Measurements from ENCODE around the gene CNGA4. TPM values are rescaled to one million over a fixed set of nuclear protein-coding genes. Genes with fewer than 3 reads are reported as not detected.

The CNGA4 gene
- total RNA-seq, 6 experiments from 2014 or later, result not detected

- H3K4me3 Mint-ChIP-seq, result no peak within 1 kb of the TSS
- H3K27ac Mint-ChIP-seq, result no peak within 1 kb of the TSS
- H3K9me3 Mint-ChIP-seq, result no peaks in the 10 kb centered on the region
- no peaks in the 10 kb centered on the region for H3K36me3 Mint-ChIP-seq (ENCODE audit: low read depth)
- H3K4me1 Mint-ChIP-seq (ENCODE audit: low read depth), result peaks cover 21% of the 10 kb centered on the region
- DNase-seq, result no peak
- TF ChIP-seq CTCF (IDR thresholded peaks at IDR 0.05), result no peak
- peaks cover 2% of the 10 kb centered on the region for H3K27me3 Mint-ChIP-seq (ENCODE audit: insufficient read depth)
These were observed 39.6 kb upstream of the CNGA4 start, which contains the start of gene OR52W1 for GRCh38 chr11:6199174-6199810. OR52W1 (plus strand) TSS chr11:6199224; CDS start chr11:6199224, 0 bp downstream.

DNA sequence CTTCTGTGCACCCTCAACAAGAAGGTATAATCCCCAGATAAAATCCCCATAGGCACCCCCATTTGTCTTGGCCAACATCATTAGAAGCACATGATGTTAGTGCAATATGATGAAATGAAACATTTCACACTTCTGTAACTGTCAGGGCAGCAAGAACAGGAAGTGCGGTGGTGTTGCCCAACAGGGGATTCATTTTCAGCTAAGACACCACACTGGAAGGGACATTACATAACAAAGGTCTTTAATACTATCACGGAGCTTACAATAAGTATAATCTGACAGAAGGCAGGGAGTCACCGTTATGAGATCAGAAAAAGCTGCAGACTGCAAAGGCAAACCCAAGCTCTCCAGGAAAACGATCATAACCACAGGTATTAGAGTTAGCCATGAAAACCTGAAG, 37.9 kb upstream of the CNGA4 start:
- Mint-ChIP-seq H3K36me3 (ENCODE audit: low read depth) (no peaks in the 10 kb centered on the region), H3K27ac (no peak overlapping the region), H3K4me1 (ENCODE audit: low read depth) (peaks cover 21% of the 10 kb centered on the region), H3K9me3 (no peaks in the 10 kb centered on the region), H3K4me3 (no peak overlapping the region), H3K27me3 (ENCODE audit: insufficient read depth) (peaks cover 2% of the 10 kb centered on the region)
- DNase-seq, result no peak
- TF ChIP-seq CTCF (IDR thresholded peaks at IDR 0.05), result no peak

DNA sequence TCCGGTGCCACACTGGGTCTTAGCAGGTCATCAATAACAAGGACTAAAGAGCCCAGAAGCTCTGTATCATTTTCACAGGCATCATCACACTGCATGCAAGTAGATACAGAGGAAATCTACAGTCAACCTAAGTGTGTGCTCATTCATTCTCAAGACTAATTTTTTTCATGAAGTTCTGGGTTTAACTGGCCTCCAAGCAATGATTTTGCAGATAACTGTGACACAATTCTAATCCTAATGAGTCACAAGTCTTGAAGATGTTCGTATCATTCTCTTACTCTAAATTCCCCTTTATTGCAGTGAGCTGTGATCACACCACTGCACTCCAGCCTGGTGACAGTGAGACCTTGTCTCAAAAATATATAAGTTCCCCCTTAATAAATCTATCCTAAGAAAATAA, 37.4 kb upstream of the CNGA4 start:
- no peak overlapping the region for H3K27ac Mint-ChIP-seq
- H3K9me3 Mint-ChIP-seq, result no peaks in the 10 kb centered on the region
- peaks cover 2% of the 10 kb centered on the region for H3K27me3 Mint-ChIP-seq (ENCODE audit: insufficient read depth)
- TF ChIP-seq CTCF (IDR thresholded peaks at IDR 0.05), result no peak
- H3K4me1 Mint-ChIP-seq (ENCODE audit: low read depth), result peaks cover 21% of the 10 kb centered on the region
- no peaks in the 10 kb centered on the region for H3K36me3 Mint-ChIP-seq (ENCODE audit: low read depth)
- H3K4me3 Mint-ChIP-seq, result no peak overlapping the region
- DNase-seq, result peak; percentile 47

GRCh38 chr11:6202041-6202440, 36.8 kb upstream of the CNGA4 start:
- no peak for TF ChIP-seq CTCF (IDR thresholded peaks at IDR 0.05)
- H3K27ac Mint-ChIP-seq, result no peak overlapping the region
- peaks cover 27% of the 10 kb centered on the region for H3K4me1 Mint-ChIP-seq (ENCODE audit: low read depth)
- H3K4me3 Mint-ChIP-seq, result no peak overlapping the region
- no peaks in the 10 kb centered on the region for H3K9me3 Mint-ChIP-seq
- H3K36me3 Mint-ChIP-seq (ENCODE audit: low read depth), result no peaks in the 10 kb centered on the region
- no peak for DNase-seq
- peaks cover 2% of the 10 kb centered on the region for H3K27me3 Mint-ChIP-seq (ENCODE audit: insufficient read depth)

- no peak overlapping the region for H3K27ac Mint-ChIP-seq
- H3K4me3 Mint-ChIP-seq, result no peak overlapping the region
- no peak for DNase-seq
- no peak for TF ChIP-seq CTCF (IDR thresholded peaks at IDR 0.05)
- H3K36me3 Mint-ChIP-seq (ENCODE audit: low read depth), result no peaks in the 10 kb centered on the region
- peaks cover 2% of the 10 kb centered on the region for H3K27me3 Mint-ChIP-seq (ENCODE audit: insufficient read depth)
- peaks cover 28% of the 10 kb centered on the region for H3K4me1 Mint-ChIP-seq (ENCODE audit: low read depth)
- H3K9me3 Mint-ChIP-seq, result no peaks in the 10 kb centered on the region
These were observed 35.6 kb upstream of the CNGA4 start for GRCh38 chr11:6203327-6203726.
